Neuronal stem cell (in vitro differentiated cells): ENCODE data around the gene SERPINA12.

Source experiments
- DNase-seq: peaks from one replicate; pipeline ENCODE4 v3.0.0-alpha.2; 2013; ENCODE audit warnings: low spot score
- H2AFZ ChIP-seq: one replicate; pipeline ENCODE4 v1.6.1; 2013; ENCODE audit warnings: mild to moderate bottlenecking, low read length, inconsistent platforms
- H2AK5ac ChIP-seq: 2 replicates; pipeline ENCODE4 v1.6.1; 2013; ENCODE audit warnings: low read depth, mild to moderate bottlenecking, inconsistent platforms, low read length, moderate library complexity, mixed read lengths
- H2BK120ac ChIP-seq: 2 replicates; pipeline ENCODE4 v1.6.1; 2013; ENCODE audit warnings: low read depth, mild to moderate bottlenecking, inconsistent platforms, low read length, moderate library complexity, mixed read lengths
- H2BK12ac ChIP-seq: one replicate; pipeline ENCODE4 v1.6.1; 2013; ENCODE audit warnings: low read length, inconsistent platforms
- H2BK15ac ChIP-seq: 2 replicates; pipeline ENCODE4 v1.6.1; 2013; ENCODE audit warnings: mild to moderate bottlenecking, low read length, inconsistent platforms, mixed read lengths
- H2BK5ac ChIP-seq: one replicate; pipeline ENCODE4 v1.6.1; 2013; ENCODE audit warnings: inconsistent platforms, mild to moderate bottlenecking, low read length, moderate library complexity
- H3K14ac ChIP-seq: one replicate; pipeline ENCODE4 v1.6.1; 2013; ENCODE audit warnings: low read length, inconsistent platforms
- H3K18ac ChIP-seq: 2 replicates; pipeline ENCODE4 v1.6.1; 2013; ENCODE audit warnings: low read length, inconsistent platforms
- H3K23ac ChIP-seq: 2 replicates; pipeline ENCODE4 v1.6.1; 2013; ENCODE audit warnings: low read depth, mild to moderate bottlenecking, mixed read lengths, low read length, inconsistent platforms; ENCODE audit not compliant: poor library complexity
- H3K27ac ChIP-seq: replicated peaks from 3 replicates; pipeline ENCODE4 v1.5.1; 2013; ENCODE audit warnings: low read length, inconsistent platforms
- H3K27me3 ChIP-seq, 3 experiments: 2 replicates each; pipeline ENCODE4 v1.6.1; 2013; ENCODE audit warnings: low read length in 3 of 3, mild to moderate bottlenecking in 2 of 3, inconsistent platforms in 1 of 3, low read depth in 1 of 3, mixed read lengths in 1 of 3, moderate library complexity in 1 of 3; ENCODE audit not compliant: control insufficient read depth in 3 of 3, insufficient read depth in 3 of 3
- H3K36me3 ChIP-seq, 2 donors: replicated peaks in 1 of 2; 2 replicates each; pipeline ENCODE4 v1.6.1; 2013; ENCODE audit warnings: low read length in 2 of 2; ENCODE audit not compliant: control insufficient read depth in 2 of 2, insufficient read depth in 2 of 2
- H3K4ac ChIP-seq: 2 replicates; pipeline ENCODE4 v1.6.1; 2013; ENCODE audit warnings: inconsistent platforms, mild to moderate bottlenecking, low read length, moderate library complexity
- H3K4me1 ChIP-seq, 2 donors: 1 replicate in 1 of 2; 2 replicates in 1 of 2; pipeline ENCODE4 v1.6.1; 2013; ENCODE audit warnings: low read length in 2 of 2, low read depth in 1 of 2; ENCODE audit not compliant: control insufficient read depth in 2 of 2, insufficient read depth in 1 of 2
- H3K4me2 ChIP-seq: one replicate; pipeline ENCODE4 v1.6.1; 2013; ENCODE audit warnings: mild to moderate bottlenecking, low read length, inconsistent platforms; ENCODE audit not compliant: insufficient read depth, poor library complexity, severe bottlenecking
- H3K4me3 ChIP-seq, 2 donors: 2 replicates each; pipeline ENCODE4 v1.5.1; 2013; ENCODE audit warnings: low read length in 2 of 2, mild to moderate bottlenecking in 2 of 2, inconsistent platforms in 1 of 2, moderate library complexity in 1 of 2
- H3K79me1 ChIP-seq: one replicate; pipeline ENCODE4 v1.6.1; 2013; ENCODE audit warnings: low read depth, mild to moderate bottlenecking, inconsistent platforms, low read length, moderate library complexity
- H3K9ac ChIP-seq: one replicate; pipeline ENCODE4 v1.6.1; 2013; ENCODE audit warnings: mild to moderate bottlenecking, low read depth, low read length, inconsistent platforms; ENCODE audit not compliant: poor library complexity
- H3K9me3 ChIP-seq, 2 donors: replicated peaks in 1 of 2; 2 replicates each; pipeline versions ENCODE3 to v1.6.1; 2013; ENCODE audit warnings: low read length in 2 of 2, mild to moderate bottlenecking in 2 of 2, inconsistent platforms in 1 of 2, low read depth in 1 of 2, mixed read lengths in 1 of 2, moderate library complexity in 1 of 2; ENCODE audit not compliant: control insufficient read depth in 2 of 2, insufficient read depth in 1 of 2
- H4K8ac ChIP-seq: one replicate; pipeline ENCODE4 v1.6.1; 2013; ENCODE audit warnings: low read depth, mild to moderate bottlenecking, inconsistent platforms, low read length, moderate library complexity
- H4K91ac ChIP-seq: one replicate; pipeline ENCODE4 v1.6.1; 2013; ENCODE audit warnings: low read length, low read depth, mild to moderate bottlenecking, inconsistent platforms; ENCODE audit not compliant: poor library complexity
- WGBS, 2 donors: extraction: QIAGEN DNeasy Blood & Tissue Kit; methylation state at CpG; one replicate each; pipeline ENCODE4 v1.1.7; 2013; ENCODE audit warnings: missing lambda C conversion rate in 2 of 2, mixed read lengths in 1 of 2; ENCODE audit not compliant: insufficient read length in 2 of 2, insufficient replicate concordance in 1 of 2; ENCODE audit errors: extremely low coverage in 2 of 2; 5-methylcytosine and 5-hydroxymethylcytosine counted together

The SERPINA12 gene

DNA sequence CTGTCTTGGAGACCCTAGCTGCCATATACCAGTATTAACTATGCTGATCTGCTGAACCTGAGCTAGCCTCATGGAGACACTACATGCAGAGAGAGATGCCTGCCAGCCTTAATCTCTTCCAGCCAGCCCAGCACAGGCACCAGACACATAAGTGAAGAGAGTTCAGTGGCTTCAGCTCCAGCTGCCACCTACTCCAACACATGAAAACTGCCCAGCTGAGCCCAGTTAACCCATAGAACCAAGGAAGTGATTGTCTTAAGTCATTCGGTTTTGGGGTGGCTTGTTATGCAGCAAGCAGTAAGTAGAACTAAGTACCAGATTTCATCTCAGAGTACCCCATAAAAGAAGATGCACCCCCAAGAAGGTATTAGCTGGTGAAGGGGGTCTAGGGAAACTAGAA is 64.3 kb downstream of the SERPINA12 start:
- Histone ChIP-seq H2BK120ac (no peak overlapping the region), H3K9me3 (no peaks in the 10 kb centered on the region), H3K4me1 (no peaks in the 10 kb centered on the region), H3K4me2 (no peak overlapping the region), H3K4ac (no peak overlapping the region), H3K9ac (no peak overlapping the region), H3K79me1 (no peaks in the 10 kb centered on the region), H2BK5ac (no peak overlapping the region), H3K27ac (no peak overlapping the region), H3K27me3 (no peaks in the 10 kb centered on the region), H3K14ac (no peak overlapping the region), H3K18ac (no peak overlapping the region), H2BK12ac (no peak overlapping the region), H2AFZ (no peak overlapping the region), H3K4me3 (no peak overlapping the region), H3K36me3 (no peaks in the 10 kb centered on the region), H2BK15ac (no peak overlapping the region), H4K91ac (no peak overlapping the region), H4K8ac (no peak overlapping the region), H3K23ac (no peak overlapping the region), H2AK5ac (no peak overlapping the region)
- WGBS, 2 donors = no CpG with 5 or more reads among the region's 1 CpG
- no peak for DNase-seq

DNA sequence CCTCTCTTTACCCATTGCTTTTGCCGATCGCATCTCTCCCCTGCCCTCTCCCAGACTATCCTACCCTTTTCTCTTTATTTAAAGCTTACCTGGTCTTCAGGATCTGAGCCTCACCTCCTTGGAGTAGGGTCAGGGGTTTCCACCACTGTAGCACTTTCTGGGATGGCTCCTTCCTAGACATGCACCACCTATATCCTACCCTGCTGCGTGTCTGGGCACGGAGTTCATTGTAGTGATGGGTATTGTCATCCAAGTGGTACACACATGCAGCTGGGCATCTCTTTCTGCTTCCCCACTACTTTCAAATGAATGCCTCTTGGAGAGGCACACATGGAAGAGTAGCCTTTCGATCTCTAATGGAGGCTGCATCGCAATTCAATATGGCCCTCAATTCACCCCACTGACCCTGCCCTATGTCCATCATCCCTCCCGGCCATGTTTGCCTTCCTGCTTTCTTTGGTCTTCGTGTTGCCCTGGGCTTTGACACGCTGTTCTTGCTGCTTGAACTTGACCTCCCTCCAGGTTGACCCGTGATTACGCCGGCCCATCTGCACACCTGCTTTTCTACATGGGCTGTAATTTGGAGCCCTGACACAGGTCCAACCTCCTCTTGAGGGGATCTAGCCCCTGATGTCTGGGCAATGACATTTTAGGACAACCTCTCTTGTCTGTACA is 67.6 kb downstream of the SERPINA12 start:
- no peaks in the 10 kb centered on the region for H3K9me3 ChIP-seq
- H3K4me3 ChIP-seq = peak overlapping the region in 1 of 2 donors; percentile 18
- no peak overlapping the region for H2BK12ac ChIP-seq
- H2BK15ac ChIP-seq = no peak overlapping the region
- no peaks in the 10 kb centered on the region for H3K4me1 ChIP-seq
- H2AK5ac ChIP-seq = no peak overlapping the region
- H2BK120ac ChIP-seq = no peak overlapping the region
- H3K4me2 ChIP-seq = no peak overlapping the region
- H3K36me3 ChIP-seq = no peaks in the 10 kb centered on the region
- no peak overlapping the region for H3K9ac ChIP-seq
- H3K27ac ChIP-seq = no peak overlapping the region
- H3K18ac ChIP-seq = no peak overlapping the region
- no peak overlapping the region for H4K8ac ChIP-seq
- no peak overlapping the region for H3K4ac ChIP-seq
- no peak overlapping the region for H2BK5ac ChIP-seq
- DNase-seq = no peak
- no CpG with 5 or more reads among the region's 12 CpGs for WGBS, 2 donors
- no peak overlapping the region for H4K91ac ChIP-seq
- no peak overlapping the region for H3K23ac ChIP-seq
- no peaks in the 10 kb centered on the region for H3K79me1 ChIP-seq
- no peak overlapping the region for H3K14ac ChIP-seq
- no peaks in the 10 kb centered on the region for H3K27me3 ChIP-seq
- H2AFZ ChIP-seq = no peak overlapping the region

DNA sequence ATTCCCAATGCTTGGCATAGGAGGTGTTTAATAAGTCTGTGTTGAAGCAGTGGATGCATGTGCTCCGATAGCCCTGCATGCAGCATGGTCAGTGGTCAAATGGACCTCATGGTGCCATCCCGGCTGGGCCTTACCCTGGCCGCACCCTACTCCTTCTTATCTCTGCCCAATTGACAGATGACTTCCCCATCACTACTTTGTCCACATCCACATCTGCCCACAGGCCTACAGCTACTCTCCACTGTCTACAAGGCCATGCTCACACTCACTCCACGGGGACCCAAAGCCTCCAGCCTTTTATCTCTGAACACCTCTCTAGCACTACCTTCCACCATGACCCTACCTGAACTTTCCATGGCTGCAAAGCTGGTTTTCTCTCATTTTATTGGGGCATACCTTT is 68.1 kb downstream of the SERPINA12 start:
- H3K4me1 ChIP-seq = no peaks in the 10 kb centered on the region
- no peak overlapping the region for H3K9ac ChIP-seq
- no peak overlapping the region for H2AK5ac ChIP-seq
- no peaks in the 10 kb centered on the region for H3K27me3 ChIP-seq
- no peaks in the 10 kb centered on the region for H3K36me3 ChIP-seq
- H4K8ac ChIP-seq = no peak overlapping the region
- no peak overlapping the region for H3K18ac ChIP-seq
- no peak overlapping the region for H2BK12ac ChIP-seq
- H3K23ac ChIP-seq = no peak overlapping the region
- H2BK120ac ChIP-seq = no peak overlapping the region
- H3K4ac ChIP-seq = no peak overlapping the region
- H3K9me3 ChIP-seq = no peaks in the 10 kb centered on the region
- no peak overlapping the region for H3K27ac ChIP-seq
- no peaks in the 10 kb centered on the region for H3K79me1 ChIP-seq
- no peak overlapping the region for H3K4me2 ChIP-seq
- H2BK15ac ChIP-seq = no peak overlapping the region
- DNase-seq = no peak
- H4K91ac ChIP-seq = no peak overlapping the region
- H2BK5ac ChIP-seq = no peak overlapping the region
- no peak overlapping the region for H2AFZ ChIP-seq
- H3K14ac ChIP-seq = peak overlapping the region; percentile 12
- no CpG with 5 or more reads among the region's 4 CpGs for WGBS, 2 donors
- peak overlapping the region in 1 of 2 donors; percentile 31 for H3K4me3 ChIP-seq

DNA sequence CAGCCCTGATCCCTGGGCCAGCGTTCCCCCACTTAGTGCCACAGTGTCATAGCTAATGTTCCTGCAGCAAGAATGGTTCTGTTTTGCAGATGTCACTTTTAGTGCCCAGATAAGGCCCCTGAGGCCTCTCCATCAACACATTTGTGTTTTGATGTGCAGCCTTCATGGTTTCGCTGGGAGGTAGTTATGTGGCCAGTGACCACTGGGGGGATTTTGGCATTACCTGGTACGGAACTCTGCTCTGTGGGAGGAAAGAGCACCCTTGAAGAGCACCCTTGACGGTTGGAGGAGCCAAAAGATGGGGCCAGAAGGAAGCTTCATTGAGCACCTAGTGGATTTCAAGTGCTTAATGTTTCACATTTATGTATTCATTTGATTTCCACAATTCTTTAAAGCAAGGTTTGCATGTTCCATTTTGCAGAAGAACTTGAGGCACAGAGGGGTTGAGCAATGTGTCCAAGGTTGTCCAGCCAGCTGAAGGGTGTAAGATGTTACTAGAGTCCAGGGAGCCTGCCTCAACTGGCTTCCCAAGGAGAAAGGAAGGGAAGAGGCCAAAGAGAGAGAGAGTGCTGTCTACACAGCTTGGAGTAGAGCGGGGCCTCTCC is 69.7 kb downstream of the SERPINA12 start:
- Histone ChIP-seq H2AFZ (no peak overlapping the region), H3K9ac (no peak overlapping the region), H3K27me3 (no peaks in the 10 kb centered on the region), H3K4me2 (no peak overlapping the region), H2BK12ac (no peak overlapping the region), H3K18ac (no peak overlapping the region), H4K91ac (no peak overlapping the region), H2BK120ac (no peak overlapping the region), H2BK15ac (no peak overlapping the region), H3K4me1 (no peaks in the 10 kb centered on the region), H3K27ac (no peak overlapping the region), H3K14ac (no peak overlapping the region), H3K4me3 (no peak overlapping the region), H4K8ac (no peak overlapping the region), H2BK5ac (no peak overlapping the region), H3K23ac (no peak overlapping the region), H3K36me3 (no peaks in the 10 kb centered on the region), H2AK5ac (no peak overlapping the region), H3K4ac (no peak overlapping the region), H3K9me3 (no peaks in the 10 kb centered on the region), H3K79me1 (no peaks in the 10 kb centered on the region)
- WGBS, 2 donors = no CpG with 5 or more reads among the region's 5 CpGs
- DNase-seq = no peak
